ENCODE measurements around the gene CCZ1B. TPM values are rescaled to one million over a fixed set of nuclear protein-coding genes. Genes with fewer than 3 reads are reported as not detected.
"Not testable (repeated sequence)": the region's sequence is repeated elsewhere in the genome, so short reads cannot be mapped to it uniquely, and the experiment has no call there.

CCZ1B gene
- total and polyA plus RNA-seq, 2 donors (not counting 3 experiments of a cell fraction or from before 2014, with no cell fraction given), result 16.3 to 77.1 TPM

DNA sequence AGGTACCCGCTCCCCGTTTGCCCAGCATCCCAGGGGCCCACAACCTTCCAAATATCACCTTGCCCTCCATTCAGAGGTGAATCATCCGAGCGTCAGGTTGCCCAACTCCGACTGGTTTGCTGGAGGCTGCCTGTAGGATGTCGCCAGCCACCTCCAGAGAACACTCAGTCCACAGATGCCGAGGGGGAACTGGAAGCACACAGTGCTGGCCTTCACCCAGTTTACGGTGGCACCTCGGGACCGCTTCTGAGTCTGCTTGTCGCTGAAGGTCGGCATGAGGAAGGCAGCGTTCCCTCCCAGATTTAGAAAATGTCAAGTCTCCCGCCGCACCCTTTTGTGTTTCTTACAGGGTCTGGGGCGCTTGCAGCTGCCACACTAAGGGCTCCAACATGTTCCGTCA, 27.6 kb upstream of the CCZ1B start:
- BruUV-seq (replicated peaks); DNase-seq (ENCODE audit: low read depth, low spot score); H3K79me2 ChIP-seq (ENCODE audit: control insufficient read depth, insufficient read depth, low read length); H3K4me2 ChIP-seq (ENCODE audit: insufficient read depth, low read length); H3K27me3 ChIP-seq (ENCODE audit: control insufficient read depth in 2 of 2, insufficient read depth in 2 of 2, low read length in 2 of 2); H3K4me3 ChIP-seq (replicated peaks in 1 of 3; ENCODE audit: insufficient read depth in 1 of 3, low read depth in 1 of 3, low read length in 3 of 3); dilution Hi-C loops (cut with MboI; ENCODE audit: extremely low pct_ligation_motif_present, low sequenced_read_pairs); H3K27ac ChIP-seq (ENCODE audit: insufficient read depth, low read depth, low read length); H2AFZ ChIP-seq (ENCODE audit: low read depth, low read length); H3K9me1 ChIP-seq (replicated peaks; ENCODE audit: control insufficient read depth, extremely low read depth, insufficient read depth, low read length); POLR2A ChIA-PET; H4K20me1 ChIP-seq (replicated peaks; ENCODE audit: control insufficient read depth, extremely low read depth, insufficient read depth, low read length); FAIRE-seq; H3K9me3 ChIP-seq (replicated peaks; ENCODE audit: control insufficient read depth, insufficient read depth, low read length); H3K36me3 ChIP-seq (ENCODE audit: control insufficient read depth in 2 of 2, extremely low read depth in 1 of 2, insufficient read depth in 2 of 2, low read length in 2 of 2); CTCF ChIA-PET; H3K4me1 ChIP-seq (ENCODE audit: control insufficient read depth, extremely low read depth, insufficient read depth, low read length); intact Hi-C loops (cut with micrococcal nuclease); H3K9ac ChIP-seq (replicated peaks; ENCODE audit: extremely low read depth, insufficient read depth, low read length): not testable (repeated sequence)

GRCh38 chr7:6849127-6849526, 23.1 kb upstream of the CCZ1B start:
- H3K36me3 ChIP-seq (ENCODE audit: control insufficient read depth in 2 of 2, extremely low read depth in 1 of 2, insufficient read depth in 2 of 2, low read length in 2 of 2); H3K4me1 ChIP-seq (ENCODE audit: control insufficient read depth, extremely low read depth, insufficient read depth, low read length); H3K9me3 ChIP-seq (replicated peaks; ENCODE audit: control insufficient read depth, insufficient read depth, low read length); H3K9ac ChIP-seq (replicated peaks; ENCODE audit: extremely low read depth, insufficient read depth, low read length); intact Hi-C loops (cut with micrococcal nuclease); H2AFZ ChIP-seq (ENCODE audit: low read depth, low read length); H3K27ac ChIP-seq (ENCODE audit: insufficient read depth, low read depth, low read length); H3K9me1 ChIP-seq (replicated peaks; ENCODE audit: control insufficient read depth, extremely low read depth, insufficient read depth, low read length); H3K79me2 ChIP-seq (ENCODE audit: control insufficient read depth, insufficient read depth, low read length); H3K4me2 ChIP-seq (ENCODE audit: insufficient read depth, low read length); BruUV-seq (replicated peaks); DNase-seq (ENCODE audit: low read depth, low spot score); FAIRE-seq; H4K20me1 ChIP-seq (replicated peaks; ENCODE audit: control insufficient read depth, extremely low read depth, insufficient read depth, low read length); H3K4me3 ChIP-seq (replicated peaks in 1 of 3; ENCODE audit: insufficient read depth in 1 of 3, low read depth in 1 of 3, low read length in 3 of 3); POLR2A ChIA-PET; H3K27me3 ChIP-seq (ENCODE audit: control insufficient read depth in 2 of 2, insufficient read depth in 2 of 2, low read length in 2 of 2); CTCF ChIA-PET; dilution Hi-C loops (cut with MboI; ENCODE audit: extremely low pct_ligation_motif_present, low sequenced_read_pairs): not testable (repeated sequence)

GRCh38 chr7:6847751-6848150, 21.7 kb upstream of the CCZ1B start:
- H3K27me3 ChIP-seq (ENCODE audit: control insufficient read depth in 2 of 2, insufficient read depth in 2 of 2, low read length in 2 of 2); POLR2A ChIA-PET; dilution Hi-C loops (cut with MboI; ENCODE audit: extremely low pct_ligation_motif_present, low sequenced_read_pairs); H2AFZ ChIP-seq (ENCODE audit: low read depth, low read length); H3K9me3 ChIP-seq (replicated peaks; ENCODE audit: control insufficient read depth, insufficient read depth, low read length); CTCF ChIA-PET; BruUV-seq (replicated peaks); DNase-seq (ENCODE audit: low read depth, low spot score); H3K27ac ChIP-seq (ENCODE audit: insufficient read depth, low read depth, low read length); H3K36me3 ChIP-seq (ENCODE audit: control insufficient read depth in 2 of 2, extremely low read depth in 1 of 2, insufficient read depth in 2 of 2, low read length in 2 of 2); H3K79me2 ChIP-seq (ENCODE audit: control insufficient read depth, insufficient read depth, low read length); H3K9ac ChIP-seq (replicated peaks; ENCODE audit: extremely low read depth, insufficient read depth, low read length); H3K9me1 ChIP-seq (replicated peaks; ENCODE audit: control insufficient read depth, extremely low read depth, insufficient read depth, low read length); FAIRE-seq; H3K4me1 ChIP-seq (ENCODE audit: control insufficient read depth, extremely low read depth, insufficient read depth, low read length); H4K20me1 ChIP-seq (replicated peaks; ENCODE audit: control insufficient read depth, extremely low read depth, insufficient read depth, low read length); intact Hi-C loops (cut with micrococcal nuclease); H3K4me2 ChIP-seq (ENCODE audit: insufficient read depth, low read length); H3K4me3 ChIP-seq (replicated peaks in 1 of 3; ENCODE audit: insufficient read depth in 1 of 3, low read depth in 1 of 3, low read length in 3 of 3): not testable (repeated sequence)

GRCh38 chr7:6845971-6846449, 19.9 kb upstream of the CCZ1B start:
- dilution Hi-C loops (cut with MboI; ENCODE audit: extremely low pct_ligation_motif_present, low sequenced_read_pairs), result not testable (repeated sequence)

More at GRCh38 chr7:6845971-6846449, 19.9 kb upstream of the CCZ1B start:
- H3K4me3 ChIP-seq (replicated peaks in 1 of 3; ENCODE audit: insufficient read depth in 1 of 3, low read depth in 1 of 3, low read length in 3 of 3); H3K9me1 ChIP-seq (replicated peaks; ENCODE audit: control insufficient read depth, extremely low read depth, insufficient read depth, low read length); FAIRE-seq; H3K36me3 ChIP-seq (ENCODE audit: control insufficient read depth in 2 of 2, extremely low read depth in 1 of 2, insufficient read depth in 2 of 2, low read length in 2 of 2); H3K9ac ChIP-seq (replicated peaks; ENCODE audit: extremely low read depth, insufficient read depth, low read length); H3K79me2 ChIP-seq (ENCODE audit: control insufficient read depth, insufficient read depth, low read length); H3K9me3 ChIP-seq (replicated peaks; ENCODE audit: control insufficient read depth, insufficient read depth, low read length); H3K27me3 ChIP-seq (ENCODE audit: control insufficient read depth in 2 of 2, insufficient read depth in 2 of 2, low read length in 2 of 2); BruUV-seq (replicated peaks); CTCF ChIA-PET; H3K4me2 ChIP-seq (ENCODE audit: insufficient read depth, low read length); H3K4me1 ChIP-seq (ENCODE audit: control insufficient read depth, extremely low read depth, insufficient read depth, low read length); intact Hi-C loops (cut with micrococcal nuclease); H3K27ac ChIP-seq (ENCODE audit: insufficient read depth, low read depth, low read length); POLR2A ChIA-PET; H2AFZ ChIP-seq (ENCODE audit: low read depth, low read length); DNase-seq (ENCODE audit: low read depth, low spot score); H4K20me1 ChIP-seq (replicated peaks; ENCODE audit: control insufficient read depth, extremely low read depth, insufficient read depth, low read length): not testable (repeated sequence)
